ENCODE results near the gene NINJ2.

The NINJ2 gene

DNA sequence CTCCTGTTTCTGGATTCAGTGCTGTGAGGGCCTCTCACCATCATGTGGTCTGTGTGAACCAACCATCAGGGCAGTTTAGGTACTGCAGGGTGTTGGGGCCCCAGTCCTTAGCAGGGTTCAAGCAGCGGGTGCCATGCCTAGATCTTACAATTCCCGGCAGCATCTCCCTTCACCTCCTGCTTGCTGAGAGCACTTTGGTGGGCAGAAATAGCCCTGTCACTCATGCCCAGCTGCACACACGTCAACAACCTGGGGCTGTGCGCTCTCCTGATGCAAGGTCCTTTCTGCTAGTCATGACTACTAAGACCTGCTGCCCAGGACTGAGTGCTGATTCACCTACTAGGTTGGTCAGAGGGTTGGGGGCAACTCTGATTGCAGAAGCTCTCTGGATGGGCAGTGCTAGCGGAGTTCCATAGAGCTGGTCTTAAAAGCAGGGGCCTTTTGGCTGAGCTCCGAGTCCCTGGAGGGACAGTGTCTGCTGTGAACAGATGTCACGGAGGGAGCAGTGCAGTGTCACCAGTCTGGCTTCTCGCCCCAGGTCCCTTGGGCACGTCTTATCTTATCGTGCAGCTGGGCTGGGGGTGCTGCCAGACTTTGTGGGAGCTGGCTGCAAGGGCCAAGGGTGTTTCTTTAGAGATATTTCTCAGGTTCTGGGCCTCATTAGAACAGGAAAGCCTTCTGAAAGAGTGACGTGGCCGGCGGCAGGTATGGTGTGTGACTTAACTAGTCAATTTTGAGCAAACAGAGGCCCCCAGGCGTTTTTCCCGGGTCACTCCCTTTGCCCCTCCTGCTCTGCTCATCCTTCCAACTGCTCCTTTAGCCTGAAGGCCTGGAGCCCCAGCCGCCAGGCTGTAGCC lies 71.8 kb downstream of the NINJ2 start:
- no peaks in the 10 kb centered on the region for H3K9me3 ChIP-seq (ENCODE audit: control extremely low read depth in 1 of 5, control insufficient read depth in 4 of 5, insufficient read depth in 2 of 5, low read depth in 1 of 5, low read length in 4 of 5)
- POLR2A ChIA-PET: interaction anchor here (0.6 to 1.2 kb wide), 5 partner anchors 12 to 51 kb away, joined by 3 to 4 read pairs (median 4); no protein-coding TSS in a partner anchor

DNA sequence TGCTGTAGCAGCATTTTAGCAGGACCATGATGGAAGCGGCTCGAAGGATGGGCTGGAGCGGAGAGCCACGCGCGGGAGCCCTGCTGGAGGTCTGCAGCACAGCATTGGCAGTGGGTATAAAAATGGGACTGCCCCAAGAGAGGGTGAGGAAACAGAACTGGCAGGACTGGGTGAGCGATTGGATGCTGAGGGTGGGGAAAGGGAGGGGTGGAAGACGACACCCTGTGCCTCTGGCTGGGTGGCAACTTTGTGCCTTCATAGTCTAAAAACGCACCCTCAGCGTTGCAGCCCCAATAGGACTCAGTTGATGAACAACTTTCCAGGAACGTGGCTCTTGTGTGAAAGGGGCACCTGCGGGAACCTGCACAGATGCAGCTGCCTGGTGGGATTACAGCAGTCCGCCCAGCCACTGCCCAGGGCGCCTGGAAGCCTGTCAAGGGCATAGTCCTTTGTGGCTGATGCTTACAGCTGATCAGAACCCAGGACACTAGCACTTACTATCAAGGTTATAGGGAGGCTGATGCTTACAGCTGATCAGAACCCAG lies 73.0 kb downstream of the NINJ2 start:
- 84% methylated on average over 9 of the region's 14 CpGs for WGBS (ENCODE audit: insufficient coverage)

More for the DNA sequence above, 71.8 kb downstream of the NINJ2 start:
- peak; percentile 95 to 99 (median 98) for DNase-seq
- H3K27ac ChIP-seq (ENCODE audit: insufficient read depth in 1 of 2, low read depth in 1 of 2, low read length in 2 of 2, poor library complexity in 1 of 2, severe bottlenecking in 2 of 2): peak overlapping the region; percentile 72 to 88
- CTCF ChIA-PET: interaction anchor here (0.8 to 2.6 kb wide), 14 partner anchors 9 to 225 kb away, joined by 3 to 22 read pairs (median 4); partner anchors contain the start of gene WNK1
- 9% methylated on average over 13 of the region's 16 CpGs for WGBS (ENCODE audit: insufficient coverage)
- H3K27me3 ChIP-seq (replicated peaks in 2 of 5; ENCODE audit: control insufficient read depth in 4 of 5, insufficient read depth in 5 of 5, low read length in 4 of 5): no peaks in the 10 kb centered on the region
- H3K36me3 ChIP-seq (ENCODE audit: control insufficient read depth in 4 of 4, insufficient read depth in 4 of 4, low read length in 3 of 4): no peaks in the 10 kb centered on the region
- peak overlapping the region in 3 of 7 experiments; percentile 36 to 40 (median 37) for H3K4me3 ChIP-seq (ENCODE audit: control insufficient read depth in 1 of 7, extremely low read depth in 1 of 7, insufficient read depth in 4 of 7, low read depth in 2 of 7, low read length in 6 of 7)
- H3K4me1 ChIP-seq (ENCODE audit: control extremely low read depth in 1 of 4, control insufficient read depth in 4 of 4, insufficient read depth in 4 of 4, low read length in 3 of 4): peaks cover 4 to 38% (median 28%) of the 10 kb centered on the region in 4 experiments

DNA sequence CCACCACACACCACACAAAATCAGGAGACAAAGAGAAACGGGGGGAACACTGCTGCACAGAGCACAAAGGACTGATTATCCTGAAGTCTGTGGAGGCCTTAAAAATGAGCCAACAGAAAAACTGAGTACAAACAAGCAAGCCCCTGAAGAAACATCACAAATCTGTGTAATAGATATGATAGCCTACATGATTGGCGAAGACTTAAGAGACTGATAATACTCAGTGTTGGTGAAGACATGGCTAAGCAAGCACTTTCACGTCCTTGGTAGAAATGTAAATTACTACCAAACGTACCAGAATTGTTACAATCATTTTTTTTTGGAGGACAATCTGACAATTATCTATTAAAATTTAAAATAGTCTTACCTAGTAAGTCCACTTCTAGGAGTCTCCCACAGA lies 74.6 kb downstream of the NINJ2 start:
- ChIA-PET POLR2A (no interaction called here), CTCF (interaction anchor here (1.1 to 1.2 kb wide), 3 partner anchors 12 to 226 kb away, joined by 3 to 4 read pairs (median 3); no protein-coding TSS in a partner anchor)
- H3K36me3 ChIP-seq (ENCODE audit: control insufficient read depth in 4 of 4, insufficient read depth in 4 of 4, low read length in 3 of 4): no peaks in the 10 kb centered on the region
- WGBS (ENCODE audit: insufficient coverage): no CpG with 5 or more reads among the region's 4 CpGs
- H3K27me3 ChIP-seq (replicated peaks in 2 of 5; ENCODE audit: control insufficient read depth in 4 of 5, insufficient read depth in 5 of 5, low read length in 4 of 5): no peaks in the 10 kb centered on the region
- DNase-seq: no peak
- H3K4me3 ChIP-seq (ENCODE audit: control insufficient read depth in 1 of 7, extremely low read depth in 1 of 7, insufficient read depth in 4 of 7, low read depth in 2 of 7, low read length in 6 of 7): no peak overlapping the region
- peaks cover 4 to 35% (median 26%) of the 10 kb centered on the region in 4 experiments for H3K4me1 ChIP-seq (ENCODE audit: control extremely low read depth in 1 of 4, control insufficient read depth in 4 of 4, insufficient read depth in 4 of 4, low read length in 3 of 4)
- H3K9me3 ChIP-seq (ENCODE audit: control extremely low read depth in 1 of 5, control insufficient read depth in 4 of 5, insufficient read depth in 2 of 5, low read depth in 1 of 5, low read length in 4 of 5): no peaks in the 10 kb centered on the region
- no peak overlapping the region for H3K27ac ChIP-seq (ENCODE audit: insufficient read depth in 1 of 2, low read depth in 1 of 2, low read length in 2 of 2, poor library complexity in 1 of 2, severe bottlenecking in 2 of 2)

More for the DNA sequence above, 73.0 kb downstream of the NINJ2 start:
- POLR2A ChIA-PET: no interaction called here
- Histone ChIP-seq H3K9me3 (ENCODE audit: control extremely low read depth in 1 of 5, control insufficient read depth in 4 of 5, insufficient read depth in 2 of 5, low read depth in 1 of 5, low read length in 4 of 5) (no peaks in the 10 kb centered on the region), H3K4me3 (ENCODE audit: control insufficient read depth in 1 of 7, extremely low read depth in 1 of 7, insufficient read depth in 4 of 7, low read depth in 2 of 7, low read length in 6 of 7) (no peak overlapping the region), H3K27me3 (replicated peaks in 2 of 5; ENCODE audit: control insufficient read depth in 4 of 5, insufficient read depth in 5 of 5, low read length in 4 of 5) (no peaks in the 10 kb centered on the region), H3K4me1 (ENCODE audit: control extremely low read depth in 1 of 4, control insufficient read depth in 4 of 4, insufficient read depth in 4 of 4, low read length in 3 of 4) (peaks cover 4 to 38% (median 28%) of the 10 kb centered on the region in 4 experiments), H3K36me3 (ENCODE audit: control insufficient read depth in 4 of 4, insufficient read depth in 4 of 4, low read length in 3 of 4) (no peaks in the 10 kb centered on the region), H3K27ac (ENCODE audit: insufficient read depth in 1 of 2, low read depth in 1 of 2, low read length in 2 of 2, poor library complexity in 1 of 2, severe bottlenecking in 2 of 2) (peak overlapping the region in 1 of 2 experiments; percentile 27)
- CTCF ChIA-PET: interaction anchor here (1.6 kb wide), 4 partner anchors 9 to 226 kb away, joined by 5 to 6 read pairs (median 6); no protein-coding TSS in a partner anchor
- no peak for DNase-seq

DNA sequence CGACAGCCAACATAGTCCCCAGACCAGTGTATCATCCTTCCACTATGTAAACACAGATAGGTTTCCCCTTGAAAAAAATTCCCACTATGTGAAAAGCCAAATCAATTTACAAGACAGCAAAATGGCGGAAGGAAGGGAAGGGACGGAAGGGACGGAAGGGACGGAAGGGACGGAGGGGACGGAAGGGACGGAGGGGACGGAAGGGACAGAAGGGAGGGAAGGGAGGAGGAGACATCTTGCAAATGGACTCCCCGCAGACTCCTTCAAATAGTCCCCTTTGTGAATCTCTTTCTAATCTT lies 75.3 kb downstream of the NINJ2 start:
- no CpG with 5 or more reads among the region's 10 CpGs for WGBS (ENCODE audit: insufficient coverage)
- H3K4me1 ChIP-seq (ENCODE audit: control extremely low read depth in 1 of 4, control insufficient read depth in 4 of 4, insufficient read depth in 4 of 4, low read length in 3 of 4): peaks cover 4 to 28% (median 19%) of the 10 kb centered on the region in 4 experiments
- H3K4me3 ChIP-seq (ENCODE audit: control insufficient read depth in 1 of 7, extremely low read depth in 1 of 7, insufficient read depth in 4 of 7, low read depth in 2 of 7, low read length in 6 of 7): no peak overlapping the region
- H3K9me3 ChIP-seq (ENCODE audit: control extremely low read depth in 1 of 5, control insufficient read depth in 4 of 5, insufficient read depth in 2 of 5, low read depth in 1 of 5, low read length in 4 of 5): no peaks in the 10 kb centered on the region
- no peaks in the 10 kb centered on the region for H3K27me3 ChIP-seq (replicated peaks in 2 of 5; ENCODE audit: control insufficient read depth in 4 of 5, insufficient read depth in 5 of 5, low read length in 4 of 5)
- POLR2A ChIA-PET: no interaction called here
- CTCF ChIA-PET: no interaction called here
- DNase-seq: no peak
- H3K36me3 ChIP-seq (ENCODE audit: control insufficient read depth in 4 of 4, insufficient read depth in 4 of 4, low read length in 3 of 4): no peaks in the 10 kb centered on the region
- H3K27ac ChIP-seq (ENCODE audit: insufficient read depth in 1 of 2, low read depth in 1 of 2, low read length in 2 of 2, poor library complexity in 1 of 2, severe bottlenecking in 2 of 2): no peak overlapping the region

DNA sequence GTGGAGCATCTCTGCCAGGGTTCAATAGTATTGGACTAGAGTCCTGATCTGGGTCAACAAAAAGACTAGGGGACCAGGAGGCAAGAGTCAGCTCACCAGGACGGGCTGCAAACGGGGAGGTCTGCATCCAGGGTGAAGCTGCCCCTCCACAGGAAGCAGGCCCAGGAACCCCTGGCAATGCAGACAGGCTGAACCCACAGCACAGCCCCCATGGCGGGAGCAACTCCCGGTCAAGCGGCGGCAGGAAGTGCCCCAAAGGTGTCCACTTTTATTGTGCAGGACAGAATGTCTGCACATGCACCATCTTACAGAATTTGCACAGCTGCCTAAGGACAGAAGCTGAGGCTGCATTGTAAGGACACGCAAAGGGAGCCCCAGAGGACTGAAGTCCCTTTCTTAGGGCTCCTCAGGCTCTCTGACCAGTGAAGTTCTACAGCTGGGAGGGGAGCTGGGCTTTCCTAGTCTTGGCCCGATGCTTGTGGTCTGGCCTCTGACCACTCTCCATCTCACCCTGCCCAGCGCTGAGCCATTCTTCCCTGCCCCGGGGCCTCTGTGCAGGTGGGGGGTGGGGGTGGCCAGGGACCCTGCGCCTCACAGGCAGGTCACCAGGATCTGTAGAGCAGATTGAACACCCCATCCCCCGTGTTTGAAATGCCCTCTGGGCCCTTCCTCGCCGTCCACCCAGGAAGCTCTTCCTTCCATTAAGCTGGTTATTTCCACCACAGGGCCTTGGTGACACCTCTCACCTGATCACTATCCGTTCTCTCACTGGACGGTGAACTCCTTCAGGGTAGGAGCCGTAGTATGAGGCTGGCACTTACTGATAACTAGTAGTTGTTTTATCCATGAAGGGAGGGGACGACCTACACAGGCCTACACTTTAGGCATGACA lies 75.9 kb downstream of the NINJ2 start:
- CTCF ChIA-PET: no interaction called here
- Histone ChIP-seq H3K9me3 (ENCODE audit: control extremely low read depth in 1 of 5, control insufficient read depth in 4 of 5, insufficient read depth in 2 of 5, low read depth in 1 of 5, low read length in 4 of 5) (no peaks in the 10 kb centered on the region), H3K4me3 (ENCODE audit: control insufficient read depth in 1 of 7, extremely low read depth in 1 of 7, insufficient read depth in 4 of 7, low read depth in 2 of 7, low read length in 6 of 7) (no peak overlapping the region), H3K27me3 (replicated peaks in 2 of 5; ENCODE audit: control insufficient read depth in 4 of 5, insufficient read depth in 5 of 5, low read length in 4 of 5) (no peaks in the 10 kb centered on the region), H3K36me3 (ENCODE audit: control insufficient read depth in 4 of 4, insufficient read depth in 4 of 4, low read length in 3 of 4) (no peaks in the 10 kb centered on the region), H3K27ac (ENCODE audit: insufficient read depth in 1 of 2, low read depth in 1 of 2, low read length in 2 of 2, poor library complexity in 1 of 2, severe bottlenecking in 2 of 2) (no peak overlapping the region), H3K4me1 (ENCODE audit: control extremely low read depth in 1 of 4, control insufficient read depth in 4 of 4, insufficient read depth in 4 of 4, low read length in 3 of 4) (peaks cover 4 to 24% (median 17%) of the 10 kb centered on the region in 4 experiments)
- 91% methylated on average over 11 of the region's 18 CpGs for WGBS (ENCODE audit: insufficient coverage)
- DNase-seq: no peak
- POLR2A ChIA-PET: interaction anchor here (0.5 kb wide), 1 partner anchor 13 kb away, joined by 3 read pairs; no protein-coding TSS in a partner anchor

DNA sequence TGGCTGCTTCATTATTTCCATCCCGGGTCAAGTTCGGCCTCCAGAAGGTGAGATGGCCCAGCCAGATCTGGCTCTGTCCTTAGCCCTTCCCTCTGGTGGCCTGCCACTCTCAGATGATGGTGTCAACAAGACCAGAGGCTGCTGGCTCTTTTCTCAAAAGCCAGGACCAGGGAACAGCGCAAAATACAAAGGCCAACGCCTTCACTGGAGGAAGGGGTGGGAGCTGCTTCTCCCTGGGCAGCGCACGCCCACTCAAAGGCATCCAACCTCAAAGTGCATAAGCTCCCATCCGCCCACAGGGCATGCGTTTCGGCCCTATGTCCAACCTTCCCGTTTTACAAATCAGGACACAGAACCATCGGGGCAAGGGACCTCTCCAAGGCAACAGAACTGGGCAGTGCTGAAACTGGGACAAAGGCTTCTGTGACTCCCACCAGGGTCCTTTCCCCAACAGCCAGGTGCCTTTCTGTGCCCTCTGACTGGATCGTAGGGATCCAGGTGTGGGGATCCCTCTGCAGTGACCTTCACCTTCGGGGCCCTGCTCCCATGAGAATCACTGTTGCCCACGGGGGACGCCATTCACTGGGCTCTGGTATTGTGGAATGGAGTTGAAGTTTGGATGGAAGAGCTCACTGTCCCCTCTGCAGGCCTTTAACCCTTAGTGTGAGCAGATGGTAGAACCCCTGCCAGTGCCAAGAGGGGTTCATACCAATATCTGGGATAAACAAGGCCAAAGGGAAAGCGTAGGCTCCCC lies 76.8 kb downstream of the NINJ2 start:
- H3K36me3 ChIP-seq (ENCODE audit: control insufficient read depth in 4 of 4, insufficient read depth in 4 of 4, low read length in 3 of 4): no peaks in the 10 kb centered on the region
- peaks cover 0 to 15% (median 9%) of the 10 kb centered on the region in 4 experiments for H3K4me1 ChIP-seq (ENCODE audit: control extremely low read depth in 1 of 4, control insufficient read depth in 4 of 4, insufficient read depth in 4 of 4, low read length in 3 of 4)
- H3K27me3 ChIP-seq (replicated peaks in 2 of 5; ENCODE audit: control insufficient read depth in 4 of 5, insufficient read depth in 5 of 5, low read length in 4 of 5): no peaks in the 10 kb centered on the region
- POLR2A ChIA-PET: no interaction called here
- H3K27ac ChIP-seq (ENCODE audit: insufficient read depth in 1 of 2, low read depth in 1 of 2, low read length in 2 of 2, poor library complexity in 1 of 2, severe bottlenecking in 2 of 2): no peak overlapping the region
- DNase-seq: no peak
- WGBS (ENCODE audit: insufficient coverage): 96% methylated on average over 11 of the region's 16 CpGs
- no peaks in the 10 kb centered on the region for H3K9me3 ChIP-seq (ENCODE audit: control extremely low read depth in 1 of 5, control insufficient read depth in 4 of 5, insufficient read depth in 2 of 5, low read depth in 1 of 5, low read length in 4 of 5)
- CTCF ChIA-PET: interaction anchor here (1.2 to 1.7 kb wide), 2 partner anchors 10 to 21 kb away, joined by 3 to 7 read pairs; no protein-coding TSS in a partner anchor
- H3K4me3 ChIP-seq (ENCODE audit: control insufficient read depth in 1 of 7, extremely low read depth in 1 of 7, insufficient read depth in 4 of 7, low read depth in 2 of 7, low read length in 6 of 7): no peak overlapping the region

Measured in common myeloid progenitor, CD34-positive (primary cell).